Endometrial microvascular endothelial cells (primary cell): ENCODE measurements around the gene GTPBP3. TPM values are rescaled to one million over a fixed set of nuclear protein-coding genes. Genes with fewer than 3 reads are reported as not detected.

Experiments
- in situ Hi-C: cut with HindIII; loops from 2 replicates; pipeline ENCODE4 v1.10.0; 2017; ENCODE audit warnings: low sequenced_read_pairs, low pct_unique_long_range_greater_than_20kb; ENCODE audit errors: inconsistent ontology term
- total RNA-seq: library from RNA; depleted of rRNA; stranded (reverse); fragments of >200 nt; gene quantifications from one replicate; pipeline ENCODE4 v1.2.3, GENCODE V29; 2015; ENCODE audit errors: inconsistent ontology term

The GTPBP3 gene
- total RNA-seq, 1 donor from 2014 or later, result 36.8 TPM

DNA sequence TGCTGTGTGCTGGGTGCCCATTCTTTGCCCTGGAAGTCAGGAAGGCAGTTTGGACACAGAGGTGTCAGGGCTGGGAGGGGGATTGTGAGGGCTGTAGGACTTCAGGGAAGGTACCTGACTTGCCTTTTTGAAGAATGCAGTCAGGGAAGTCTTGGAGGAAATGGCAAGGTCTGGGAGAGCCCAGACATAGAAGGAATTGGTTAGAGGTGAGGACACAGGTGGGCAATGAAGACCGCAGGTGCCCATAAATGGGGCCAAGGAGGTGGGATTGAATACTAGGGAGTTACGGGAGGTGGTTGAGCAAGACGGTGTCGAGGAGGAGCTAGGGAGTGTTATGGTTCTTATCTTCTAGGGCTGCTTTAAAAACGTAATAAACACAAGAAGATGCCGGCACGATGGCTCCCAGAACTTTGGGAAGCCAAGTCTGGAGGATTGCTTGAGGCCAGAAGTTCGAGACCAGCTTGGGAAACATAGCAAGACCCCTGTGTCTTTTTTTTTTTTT, 29.4 kb upstream of the GTPBP3 start:
- in situ Hi-C loops, result no loop called here

DNA sequence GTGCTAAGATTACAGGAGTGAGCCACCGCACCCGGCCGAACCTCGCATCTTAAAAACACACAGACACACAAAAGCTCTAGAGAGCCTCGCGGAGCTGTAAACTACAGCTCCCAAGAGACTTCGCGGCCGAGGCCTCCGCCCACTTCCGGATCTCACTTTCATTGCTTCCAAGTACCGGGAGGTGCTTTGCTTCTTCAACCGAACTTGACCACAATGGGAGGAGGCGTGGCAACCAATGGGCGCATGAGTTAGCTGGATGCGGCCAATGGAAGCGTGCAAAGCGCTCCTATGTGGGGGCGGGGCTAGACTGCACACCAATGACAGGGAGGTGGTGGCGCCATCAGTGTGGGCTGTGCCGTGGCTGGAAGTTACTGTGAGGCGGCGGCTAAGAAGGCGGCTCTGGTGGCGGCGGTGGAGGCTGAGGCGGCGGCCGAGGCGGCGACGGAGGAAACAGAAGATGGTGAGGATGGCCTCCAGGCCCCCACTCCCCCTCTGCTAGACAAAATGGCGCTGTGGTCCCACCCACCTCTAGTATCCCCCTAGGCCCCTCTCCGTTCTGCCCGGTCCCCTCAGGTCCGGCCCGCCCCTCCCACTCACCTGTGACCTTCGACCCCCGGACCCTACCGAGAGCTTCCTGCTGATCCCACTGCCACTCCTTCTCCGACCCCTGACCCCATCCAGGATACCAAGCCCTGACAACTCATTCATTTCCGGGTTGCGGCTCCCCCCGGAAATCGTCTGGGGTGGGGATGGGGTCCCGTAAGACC, 28.0 kb upstream of the GTPBP3 start, which contains the start of gene DDA1:
TSS of gene DDA1 (plus strand) at position 366 of the 767 bp plus-strand sequence. CDS start at position 458, 92 bp downstream.
- in situ Hi-C loops, result no loop called here

DNA sequence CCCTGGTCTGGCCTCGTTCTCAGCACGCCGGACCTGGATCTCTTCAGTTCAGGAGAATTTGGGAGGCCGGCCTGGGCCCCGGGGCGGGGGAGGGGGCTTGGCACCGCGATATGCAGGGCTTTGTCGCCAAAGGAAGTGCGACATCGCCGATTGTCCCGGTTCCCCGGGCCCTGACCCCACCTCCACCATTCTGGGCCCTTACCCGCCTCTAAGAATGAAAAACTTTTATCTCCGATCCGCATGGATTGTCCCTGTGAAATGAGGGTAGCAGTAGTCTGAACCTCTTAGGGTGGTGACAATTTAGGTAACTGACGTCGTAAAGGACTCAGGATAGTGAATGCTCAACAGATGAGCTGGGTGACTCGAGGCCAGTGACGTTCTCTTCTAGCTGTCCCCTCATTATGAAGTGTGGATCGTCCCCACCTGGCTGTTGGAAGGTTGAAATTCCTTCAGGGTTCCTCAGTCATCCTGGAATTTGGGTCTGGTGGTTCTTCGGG, 27.3 kb upstream of the GTPBP3 start:
- in situ Hi-C loops, result no loop called here

DNA sequence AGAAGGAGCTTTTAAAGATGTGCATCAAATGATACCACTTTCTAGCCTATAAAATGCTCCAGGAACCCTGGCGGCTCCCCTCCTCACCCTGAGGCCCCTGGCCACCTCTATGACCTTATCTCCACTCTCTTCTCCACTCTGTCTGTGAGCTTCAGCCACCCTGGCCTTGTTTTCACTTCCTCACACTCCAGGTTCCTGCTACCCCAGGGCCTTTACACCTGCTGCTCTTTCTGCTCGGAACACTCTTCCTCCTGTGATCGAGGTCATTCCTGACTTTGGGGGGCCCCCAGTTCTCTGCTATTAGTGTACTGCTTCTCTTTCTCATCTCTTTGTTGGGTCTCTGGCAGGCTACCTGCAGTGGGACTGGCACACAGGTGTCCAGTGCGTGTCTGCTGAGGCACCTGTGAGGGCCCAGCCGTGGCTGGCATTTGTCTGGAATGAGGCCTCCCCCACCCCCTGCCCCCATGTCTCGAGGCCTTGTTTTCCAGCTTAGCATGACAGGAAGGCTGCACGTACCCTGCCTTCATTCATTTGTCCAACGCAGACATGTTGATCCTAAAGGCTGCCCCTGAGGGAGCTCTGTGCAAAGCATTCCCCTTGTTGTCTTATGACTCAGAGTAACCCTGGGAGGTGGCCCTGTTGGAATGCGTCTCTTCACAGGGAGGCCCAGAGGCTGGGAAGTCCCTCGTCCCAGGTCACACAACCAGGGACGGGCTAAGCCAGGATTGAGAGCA, 25.7 kb upstream of the GTPBP3 start:
- in situ Hi-C loops, result no loop called here

DNA sequence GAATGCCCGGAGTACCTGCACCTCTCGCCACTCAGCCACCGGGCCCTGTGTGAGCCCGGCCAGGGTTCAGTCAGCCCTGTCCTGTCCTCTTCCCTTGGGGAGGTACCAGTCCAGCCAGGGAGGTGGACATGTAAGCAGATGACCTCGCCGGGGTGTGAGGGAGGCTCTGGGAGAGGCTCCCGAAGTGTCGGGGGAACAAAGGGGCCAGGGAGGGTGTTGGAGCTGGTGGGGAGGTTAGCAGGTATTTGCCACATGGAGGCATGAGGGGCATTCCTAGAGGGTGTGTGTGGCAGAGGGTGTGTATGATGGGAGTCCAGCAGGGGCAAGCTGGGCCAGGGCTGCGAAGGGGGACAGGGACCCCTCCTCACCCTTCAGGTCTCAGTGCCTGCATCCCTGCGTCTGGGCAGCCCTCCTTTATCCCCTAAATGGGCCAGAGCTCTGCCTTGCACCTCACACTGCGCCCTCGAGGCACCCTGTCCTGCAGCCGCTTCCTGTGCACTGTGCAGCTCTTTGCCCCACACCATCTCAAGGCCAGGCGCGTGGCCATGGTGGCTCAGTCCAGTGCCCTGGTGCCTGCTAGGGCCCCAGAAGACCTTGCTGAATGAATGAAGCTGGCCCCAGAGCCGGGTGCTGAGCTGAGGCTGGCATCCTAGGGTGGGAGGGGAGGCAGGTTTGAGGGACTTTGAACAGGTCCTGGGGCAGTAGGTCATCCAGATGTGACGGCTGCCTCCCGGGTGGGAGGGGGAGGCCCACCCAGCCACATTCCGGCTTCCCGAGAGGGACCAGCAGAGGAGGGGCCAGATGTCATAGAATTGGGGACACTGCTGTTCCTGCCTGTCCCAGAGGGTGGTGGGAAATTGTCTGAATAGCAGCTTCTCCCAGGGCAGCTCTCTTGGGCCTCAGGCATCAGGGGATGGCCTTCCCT, 24.9 kb upstream of the GTPBP3 start:
- in situ Hi-C loops, result no loop called here

DNA sequence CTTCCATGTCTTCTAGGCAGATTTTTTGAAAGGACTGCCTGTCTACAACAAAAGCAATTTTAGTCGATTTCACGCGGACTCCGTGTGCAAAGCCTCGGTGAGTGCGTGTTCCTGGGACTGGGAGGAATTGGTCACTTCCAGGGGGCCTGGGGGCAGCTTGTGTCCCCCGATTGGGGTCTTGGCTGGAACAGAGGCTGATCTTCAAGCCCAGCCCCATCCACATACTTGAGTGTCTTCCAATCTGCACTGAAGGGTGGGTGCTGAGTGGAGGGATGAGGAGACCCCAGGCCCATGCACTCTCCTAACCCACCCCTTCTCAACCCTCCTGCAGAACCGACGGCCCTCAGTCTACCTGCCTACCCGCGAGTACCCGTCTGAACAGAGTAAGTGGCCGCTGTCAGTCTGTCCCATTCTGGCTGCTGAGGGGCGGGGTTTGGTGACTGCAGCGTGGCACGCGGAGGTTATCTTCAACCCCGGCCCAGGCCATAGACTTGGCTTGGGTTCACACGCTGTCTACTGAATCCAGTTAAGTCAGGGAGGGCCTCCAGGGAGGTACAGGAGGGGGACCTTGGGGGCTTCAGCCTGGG, 23.3 kb upstream of the GTPBP3 start:
- in situ Hi-C loops, result no loop called here

DNA sequence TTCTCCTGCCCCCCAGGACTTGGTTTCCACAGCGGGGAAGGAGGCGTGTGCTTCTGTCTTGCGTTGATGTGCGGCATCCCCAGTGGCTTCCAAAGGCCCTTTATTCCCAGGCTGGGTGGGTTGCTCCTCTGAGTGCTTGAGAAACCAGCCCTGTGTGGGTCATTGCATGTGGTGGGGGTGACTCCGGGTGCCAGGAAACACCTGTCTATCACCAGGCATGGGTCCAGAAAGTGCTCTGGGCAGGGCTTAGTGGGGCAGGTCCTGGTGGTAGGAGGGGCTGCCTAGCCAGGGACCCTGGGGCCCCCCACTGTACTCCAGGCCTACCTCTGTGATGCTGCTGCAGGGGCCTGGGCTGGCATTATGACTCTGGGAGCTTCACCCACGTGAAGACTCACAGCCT, 18.4 kb upstream of the GTPBP3 start:
- in situ Hi-C loops, result no loop called here

DNA sequence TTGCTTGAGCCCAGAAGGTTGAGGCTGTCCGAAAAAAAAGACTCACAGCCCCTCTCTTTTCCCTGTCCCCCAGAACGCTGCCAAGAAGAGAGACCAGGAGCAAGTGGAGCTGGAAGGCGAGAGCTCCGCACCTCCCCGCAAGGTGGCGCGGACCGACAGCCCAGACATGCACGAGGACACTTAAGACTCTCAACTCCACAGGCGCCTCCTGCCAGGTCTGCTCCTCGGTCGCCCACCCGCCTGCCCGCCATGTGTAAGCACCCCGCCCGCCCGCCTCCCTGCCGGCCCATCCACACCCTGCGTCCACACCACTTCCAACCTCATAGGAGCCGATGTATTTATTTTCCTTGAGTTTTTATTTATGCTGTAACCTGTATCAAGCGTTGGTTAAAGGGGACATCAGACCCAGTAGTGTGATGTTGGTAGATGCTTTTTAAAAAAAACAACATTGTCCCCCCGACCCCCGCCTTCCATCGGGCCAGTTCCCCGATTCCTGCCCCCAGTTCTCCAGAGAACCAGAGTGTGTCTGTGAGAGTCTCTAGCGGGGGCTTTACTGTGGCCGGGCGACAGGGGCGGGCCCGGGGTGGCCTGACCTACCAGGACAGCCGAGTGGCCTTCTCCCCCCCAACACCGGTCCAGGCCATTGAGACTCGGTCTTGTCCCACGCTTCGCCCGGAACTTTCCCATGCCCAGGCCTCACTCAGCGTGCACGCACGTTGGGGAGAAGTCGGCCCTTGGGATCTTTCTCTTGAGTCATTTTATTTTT, 17.7 kb upstream of the GTPBP3 start:
- in situ Hi-C loops, result no loop called here

DNA sequence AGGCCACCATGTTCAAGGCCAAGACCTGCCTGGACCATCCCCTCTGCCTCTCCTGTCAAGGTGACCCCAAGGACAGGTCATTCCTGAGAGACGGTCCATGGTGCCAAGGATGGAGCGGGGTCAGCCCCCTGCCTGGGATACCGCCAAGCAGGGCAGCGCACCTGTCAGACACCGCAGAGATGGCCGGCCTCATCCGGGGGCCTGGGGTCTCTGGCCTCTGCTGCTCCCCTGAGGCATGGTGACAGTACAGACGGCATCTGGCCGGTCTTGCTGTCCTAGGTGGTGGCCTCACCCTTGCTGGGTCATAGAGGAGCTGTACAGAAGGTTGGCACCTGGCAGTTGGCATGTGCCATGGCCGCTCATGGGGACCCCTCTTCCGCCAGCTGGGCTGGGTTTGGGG, 16.9 kb upstream of the GTPBP3 start:
- in situ Hi-C loops, result no loop called here

DNA sequence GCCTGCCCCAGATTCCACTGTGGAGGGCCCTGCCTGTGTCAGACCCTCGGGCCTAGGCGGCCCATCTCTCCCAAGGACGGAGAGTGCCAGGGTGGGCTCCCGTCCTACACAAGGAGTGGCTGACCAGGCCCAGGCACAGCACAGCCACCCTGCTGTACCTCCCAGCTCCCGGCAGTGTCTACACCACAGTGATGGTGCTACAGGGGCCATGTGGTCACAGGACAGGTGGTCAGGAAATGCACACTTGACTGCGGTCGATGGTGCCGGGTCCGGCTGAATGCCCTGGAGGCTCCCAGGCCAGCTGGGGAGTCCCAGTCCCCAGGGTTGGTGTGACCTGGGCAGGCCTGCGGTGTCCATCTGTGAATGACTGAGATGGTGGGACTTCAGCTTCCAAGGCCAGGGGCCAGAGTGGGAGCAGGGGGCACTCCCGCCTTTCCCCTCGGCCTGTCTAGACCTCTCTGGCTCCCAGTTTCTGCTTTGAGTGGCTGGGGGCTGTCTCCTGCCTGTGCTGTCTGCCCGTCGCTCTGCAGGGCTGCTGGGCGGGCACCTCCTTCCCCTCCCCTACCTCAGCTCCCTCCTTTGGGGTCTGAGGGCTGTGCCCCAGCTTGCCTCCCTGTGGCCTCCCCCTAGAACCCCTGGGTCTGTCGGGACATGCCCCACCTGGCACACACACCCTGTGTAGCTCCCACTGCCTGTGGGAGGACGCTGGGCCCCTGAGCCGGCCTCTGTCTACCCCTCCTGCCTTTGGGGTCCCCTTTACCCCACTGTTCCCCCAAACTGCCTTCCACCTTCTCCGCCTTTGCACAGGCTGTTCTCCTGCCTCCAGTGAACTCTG, 15.5 kb upstream of the GTPBP3 start:
- in situ Hi-C loops, result no loop called here

DNA sequence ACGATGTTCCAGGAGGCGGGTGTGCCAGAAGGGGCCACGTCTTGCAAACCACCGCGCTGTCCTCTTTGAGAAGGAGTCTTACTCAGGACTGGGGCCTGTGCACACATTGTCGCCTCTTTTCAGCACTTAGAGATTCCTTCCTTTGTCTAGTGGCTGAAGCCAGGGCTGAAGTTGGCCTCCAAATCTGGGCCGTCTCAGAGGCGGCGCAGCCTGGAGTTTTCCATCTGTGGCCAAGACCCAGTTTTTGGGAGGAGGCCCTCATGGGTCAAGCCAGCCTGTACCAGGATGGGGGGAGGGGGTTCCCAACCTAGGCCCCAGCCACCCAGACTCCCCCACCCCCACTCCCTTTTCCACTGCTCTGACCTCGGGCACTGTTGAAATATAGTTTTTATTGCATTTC, 14.5 kb upstream of the GTPBP3 start:
- in situ Hi-C loops, result no loop called here

DNA sequence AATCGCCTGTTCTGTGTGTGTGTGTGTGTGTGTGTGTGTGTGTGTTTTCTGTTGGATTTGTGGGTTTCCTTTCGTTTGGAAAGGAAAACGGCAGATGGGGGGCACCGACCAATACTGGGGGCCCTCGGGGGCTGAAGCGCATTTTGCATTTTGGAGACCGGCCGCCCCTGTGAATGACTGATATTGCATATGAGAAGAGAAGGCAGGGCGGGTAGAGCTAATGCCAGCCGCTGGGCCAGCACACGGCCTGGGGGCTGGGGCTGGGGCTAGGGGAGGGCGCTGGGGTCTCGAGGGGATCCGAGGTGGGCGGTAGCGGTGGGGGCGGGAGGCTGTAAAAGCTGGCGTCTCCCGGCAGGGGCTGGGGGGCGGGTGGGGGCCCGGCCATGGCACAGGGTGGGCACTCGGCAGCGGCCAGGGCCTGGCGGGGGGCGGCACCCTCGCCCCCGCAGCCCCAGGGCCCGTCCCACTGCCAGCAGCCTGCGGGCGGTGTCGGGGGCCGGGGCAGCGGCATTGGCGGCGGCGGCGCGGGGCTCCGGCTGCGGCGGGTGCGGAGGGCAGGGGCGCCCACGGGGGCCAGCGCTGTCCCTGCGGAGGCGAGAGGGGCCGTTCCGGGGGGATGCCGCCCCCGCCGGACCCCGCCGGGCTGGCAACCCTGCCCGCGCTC, 13.9 kb upstream of the GTPBP3 start:
- in situ Hi-C loops, result no loop called here

DNA sequence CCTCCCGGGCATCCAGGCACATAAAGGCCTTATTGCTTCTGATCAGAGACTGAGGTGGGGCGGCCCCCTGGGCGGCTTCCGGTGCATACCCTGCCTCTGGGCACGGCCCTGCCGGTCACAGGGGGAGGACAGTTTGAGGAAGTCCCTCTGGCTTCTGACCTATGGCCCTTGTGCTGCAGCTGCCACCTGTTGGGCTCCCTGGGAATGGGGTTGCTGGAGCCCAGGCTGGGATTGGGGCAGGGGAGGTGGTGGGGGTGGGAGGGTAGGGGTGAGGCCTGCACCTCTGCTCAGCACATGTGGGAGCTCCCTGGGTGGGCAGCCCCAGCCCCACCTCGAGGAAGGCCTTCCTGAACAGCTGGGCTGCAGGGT, 13.4 kb upstream of the GTPBP3 start:
- in situ Hi-C loops, result no loop called here

DNA sequence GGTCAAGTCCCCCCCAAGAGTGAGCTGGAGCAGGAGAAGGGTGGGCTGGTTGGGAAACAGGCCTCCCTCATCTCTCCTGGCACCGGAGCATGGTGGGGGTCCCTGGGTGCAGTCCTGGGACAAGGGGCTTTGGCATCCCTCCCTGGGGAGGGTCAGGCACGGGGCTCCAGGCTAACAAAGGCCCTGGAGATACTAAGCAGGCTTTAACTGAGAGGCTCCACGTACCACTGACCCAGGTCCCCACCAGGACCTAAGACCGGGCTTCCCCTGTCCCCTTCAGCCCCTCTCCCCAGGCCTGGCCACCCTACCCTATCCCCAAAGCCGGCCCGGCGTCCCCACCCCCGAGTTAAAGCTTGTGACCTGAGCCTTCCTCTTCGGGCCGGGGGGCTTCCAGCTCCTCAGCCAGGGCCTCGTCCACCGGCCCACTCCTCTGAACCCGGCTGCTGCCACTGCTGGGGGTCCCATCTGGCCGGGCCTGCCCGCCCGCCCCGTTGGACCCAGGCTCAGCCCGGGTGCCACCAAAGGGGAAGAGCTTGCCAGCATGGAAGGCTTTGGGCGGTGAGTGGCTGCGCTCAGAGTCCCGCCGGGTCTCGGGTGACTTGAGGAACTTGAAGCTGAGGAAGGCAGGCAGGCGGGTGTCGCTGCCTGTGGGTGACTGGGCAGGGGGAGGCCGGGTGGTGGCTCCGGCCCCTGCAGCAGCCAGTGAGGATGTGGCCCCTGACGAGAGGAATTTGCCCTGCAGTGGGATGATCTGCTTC, 12.8 kb upstream of the GTPBP3 start:
- in situ Hi-C loops, result no loop called here

DNA sequence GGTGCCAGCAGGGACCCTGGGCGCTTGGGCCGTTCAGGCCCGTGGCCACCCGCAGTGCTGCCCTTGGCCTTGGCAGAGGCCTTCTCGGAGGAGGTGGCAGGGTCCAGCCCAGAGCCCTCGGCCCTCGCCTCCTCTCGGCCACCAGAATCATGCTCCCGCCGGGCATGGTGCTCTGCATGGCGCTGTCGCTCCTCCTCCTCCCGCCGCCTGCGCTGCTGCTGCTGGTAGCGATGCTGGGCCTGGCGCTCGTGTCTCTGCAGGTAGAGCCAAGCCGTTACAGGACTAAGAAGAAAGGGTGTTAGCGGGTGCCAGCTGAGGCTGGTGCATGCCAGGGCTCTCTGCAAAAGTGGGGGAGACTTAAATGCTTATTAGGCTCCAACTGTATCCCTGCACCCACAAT, 12.2 kb upstream of the GTPBP3 start:
- in situ Hi-C loops, result no loop called here
